Measurements from ENCODE around the gene GRIK3. TPM values are rescaled to one million over a fixed set of nuclear protein-coding genes. Genes with fewer than 3 reads are reported as not detected.

The GRIK3 gene
- polyA plus RNA-seq, 2 of the 4 experiments (the other 2 are of a cell fraction), result not detected

DNA sequence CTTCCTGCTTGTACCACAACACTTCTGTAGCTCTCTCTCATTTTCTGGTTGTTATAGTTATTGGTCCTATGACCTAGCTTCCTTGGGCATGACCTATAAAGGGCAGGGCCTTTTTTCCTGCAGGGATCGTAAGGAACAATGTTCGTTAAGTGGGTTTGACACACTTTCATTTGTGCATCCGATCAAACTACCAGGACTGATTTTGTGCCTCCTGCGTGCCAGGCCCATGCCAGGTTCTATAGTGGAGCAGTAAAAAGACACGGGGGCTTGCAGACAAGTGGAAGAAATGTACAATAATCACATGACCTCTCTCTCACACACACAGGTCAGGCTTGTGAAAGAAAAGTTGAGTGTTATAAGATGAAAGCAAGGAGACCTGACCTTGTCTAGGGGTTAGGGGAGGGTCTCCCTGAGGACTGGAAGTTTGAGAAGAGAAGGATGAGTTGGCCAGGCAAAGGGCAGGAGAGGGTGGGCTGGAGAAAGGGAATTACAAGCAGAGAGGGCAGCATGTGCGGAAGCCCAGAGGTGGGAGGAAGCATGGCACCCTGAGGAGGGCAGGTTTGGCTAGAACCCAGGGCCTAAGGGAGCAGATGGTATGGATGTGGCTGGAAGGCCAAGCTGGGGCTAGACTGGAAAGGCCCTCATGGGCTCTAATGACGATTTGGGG is 145.4 kb downstream of the GRIK3 start:
- ATAC-seq (no peak), FAIRE-seq (no peak), DNase-seq (ENCODE audit: low read depth in 1 of 2, low spot score in 1 of 2) (no peak)
- H3K4me2 ChIP-seq, result no peak overlapping the region
- CTCF ChIA-PET, result no interaction called here
- TF ChIP-seq FOSB (CRISPR knock-in tag; IDR thresholded peaks at IDR 0.05), result no peak
- H3K27ac ChIP-seq, result no peak overlapping the region
- no peak overlapping the region for H3K4me3 ChIP-seq
- H3K4me1 ChIP-seq, result no peaks in the 10 kb centered on the region
- 35% methylated on average over 7 of the region's 7 CpGs for WGBS (ENCODE audit: missing lambda C conversion rate)
- H3K9me3 ChIP-seq, result no peaks in the 10 kb centered on the region
- POLR2A ChIA-PET, result no interaction called here

DNA sequence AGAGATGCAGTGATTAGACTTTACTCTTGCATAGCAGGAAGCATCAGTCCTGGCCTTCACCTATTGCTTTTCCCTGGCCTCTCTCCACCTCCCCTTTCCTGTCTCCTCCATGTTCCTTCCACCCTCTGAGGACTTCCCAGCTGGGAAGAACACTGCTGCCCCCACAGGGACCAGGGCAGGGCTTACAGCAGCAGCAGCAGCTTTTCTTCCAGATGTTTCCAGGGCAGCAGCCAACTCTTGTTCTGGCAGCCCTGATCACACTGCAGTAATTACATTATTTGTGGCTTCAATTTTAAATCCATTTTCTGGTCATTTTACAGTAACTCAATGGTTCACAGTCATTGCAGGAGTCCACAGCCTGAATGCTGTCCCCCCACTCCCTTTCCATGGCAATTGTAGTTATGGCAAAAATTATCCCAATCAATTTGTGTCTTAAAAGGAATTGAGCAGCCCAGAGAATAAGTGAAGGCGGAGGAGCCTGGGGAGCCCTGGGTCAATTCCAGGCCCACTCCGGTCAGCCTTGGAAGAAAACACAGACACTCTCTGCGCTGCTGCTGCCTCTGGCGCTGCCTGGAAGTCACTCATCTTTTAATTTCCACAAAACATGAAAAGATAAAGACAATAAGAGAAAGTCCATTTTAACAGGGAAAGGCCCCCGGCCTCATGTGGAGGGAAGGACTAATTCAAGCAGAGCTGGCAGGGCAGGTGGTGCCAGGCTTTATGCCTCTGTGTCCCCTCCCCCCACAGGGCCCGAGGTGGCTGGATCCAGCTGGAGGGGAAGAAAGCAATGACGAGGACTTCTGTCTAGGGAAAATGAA is 148.6 kb downstream of the GRIK3 start:
- WGBS (ENCODE audit: missing lambda C conversion rate), result 7% methylated on average over 7 of the region's 7 CpGs
- no peak overlapping the region for H3K4me2 ChIP-seq
- DNase-seq (ENCODE audit: low read depth in 1 of 2, low spot score in 1 of 2), result no peak
- ChIA-PET POLR2A (no interaction called here), CTCF (no interaction called here)
- no peak overlapping the region for H3K4me3 ChIP-seq
- H3K27ac ChIP-seq, result no peak overlapping the region
- FAIRE-seq, result no peak
- no peak for TF ChIP-seq POLR2AphosphoS2 (conservative IDR thresholded peaks at IDR 0.05; ENCODE audit: low read length)
- no peak for TF ChIP-seq CBX8 (IDR thresholded peaks at IDR 0.05)
- no peaks in the 10 kb centered on the region for H3K4me1 ChIP-seq
- no peaks in the 10 kb centered on the region for H3K9me3 ChIP-seq
- no peak for ATAC-seq

DNA sequence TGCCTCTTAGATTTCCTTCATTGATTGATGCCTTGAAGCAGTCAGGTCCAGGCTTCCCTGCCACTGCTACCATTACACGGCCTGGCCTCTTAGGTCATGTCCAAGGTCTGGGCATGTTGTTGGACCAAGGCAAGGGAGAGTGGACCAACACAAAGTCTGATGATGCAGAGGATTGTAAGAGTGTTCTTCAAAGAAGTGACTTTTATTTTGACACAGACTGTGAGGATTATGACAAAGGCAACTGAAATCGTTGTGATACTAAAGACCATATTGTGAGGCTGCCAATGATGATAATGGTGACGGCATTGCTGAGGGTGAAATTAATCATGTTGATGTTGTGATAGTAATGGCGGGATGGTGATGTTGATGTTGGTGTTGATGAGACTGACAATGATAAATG is 149.5 kb downstream of the GRIK3 start:
- DNase-seq (ENCODE audit: low read depth in 1 of 2, low spot score in 1 of 2) (no peak), FAIRE-seq (no peak), ATAC-seq (no peak)
- WGBS (ENCODE audit: missing lambda C conversion rate), result 11% methylated on average over 4 of the region's 4 CpGs
- Histone ChIP-seq H3K27ac (no peak overlapping the region), H3K4me2 (no peak overlapping the region), H3K4me3 (no peak overlapping the region), H3K9me3 (no peaks in the 10 kb centered on the region), H3K4me1 (no peaks in the 10 kb centered on the region)
- ChIA-PET CTCF (no interaction called here), POLR2A (no interaction called here)
- TF ChIP-seq GATA3 (IDR thresholded peaks at IDR 0.05; ENCODE audit: borderline replicate concordance) (no peak), TP53 (CRISPR knock-in tag; IDR thresholded peaks at IDR 0.05) (no peak), TFCP2L1 (CRISPR knock-in tag; IDR thresholded peaks at IDR 0.05) (no peak), SREBF2 (IDR thresholded peaks at IDR 0.05) (no peak), RCOR1 (IDR thresholded peaks at IDR 0.05; ENCODE audit: low read depth, low read length) (no peak), FOSB (CRISPR knock-in tag; IDR thresholded peaks at IDR 0.05) (no peak), ZNF302 (CRISPR knock-in tag; IDR thresholded peaks at IDR 0.05) (no peak), FOSL2 (IDR thresholded peaks at IDR 0.05) (no peak), FOSL2 (CRISPR knock-in tag; IDR thresholded peaks at IDR 0.05) (no peak), MAFK (IDR thresholded peaks at IDR 0.05; ENCODE audit: partially characterized antibody) (no peak), JUN (IDR thresholded peaks at IDR 0.05) (no peak), ESRRA (IDR thresholded peaks at IDR 0.05; ENCODE audit: borderline replicate concordance, low read length) (no peak), CBX8 (IDR thresholded peaks at IDR 0.05) (no peak), JUNB (IDR thresholded peaks at IDR 0.05) (no peak), BHLHE40 (IDR thresholded peaks at IDR 0.05; ENCODE audit: low read depth, low read length) (no peak), MYC (IDR thresholded peaks at IDR 0.05; ENCODE audit: borderline replicate concordance, low read length) (no peak)
- TF ChIP-seq, protein P1, sequence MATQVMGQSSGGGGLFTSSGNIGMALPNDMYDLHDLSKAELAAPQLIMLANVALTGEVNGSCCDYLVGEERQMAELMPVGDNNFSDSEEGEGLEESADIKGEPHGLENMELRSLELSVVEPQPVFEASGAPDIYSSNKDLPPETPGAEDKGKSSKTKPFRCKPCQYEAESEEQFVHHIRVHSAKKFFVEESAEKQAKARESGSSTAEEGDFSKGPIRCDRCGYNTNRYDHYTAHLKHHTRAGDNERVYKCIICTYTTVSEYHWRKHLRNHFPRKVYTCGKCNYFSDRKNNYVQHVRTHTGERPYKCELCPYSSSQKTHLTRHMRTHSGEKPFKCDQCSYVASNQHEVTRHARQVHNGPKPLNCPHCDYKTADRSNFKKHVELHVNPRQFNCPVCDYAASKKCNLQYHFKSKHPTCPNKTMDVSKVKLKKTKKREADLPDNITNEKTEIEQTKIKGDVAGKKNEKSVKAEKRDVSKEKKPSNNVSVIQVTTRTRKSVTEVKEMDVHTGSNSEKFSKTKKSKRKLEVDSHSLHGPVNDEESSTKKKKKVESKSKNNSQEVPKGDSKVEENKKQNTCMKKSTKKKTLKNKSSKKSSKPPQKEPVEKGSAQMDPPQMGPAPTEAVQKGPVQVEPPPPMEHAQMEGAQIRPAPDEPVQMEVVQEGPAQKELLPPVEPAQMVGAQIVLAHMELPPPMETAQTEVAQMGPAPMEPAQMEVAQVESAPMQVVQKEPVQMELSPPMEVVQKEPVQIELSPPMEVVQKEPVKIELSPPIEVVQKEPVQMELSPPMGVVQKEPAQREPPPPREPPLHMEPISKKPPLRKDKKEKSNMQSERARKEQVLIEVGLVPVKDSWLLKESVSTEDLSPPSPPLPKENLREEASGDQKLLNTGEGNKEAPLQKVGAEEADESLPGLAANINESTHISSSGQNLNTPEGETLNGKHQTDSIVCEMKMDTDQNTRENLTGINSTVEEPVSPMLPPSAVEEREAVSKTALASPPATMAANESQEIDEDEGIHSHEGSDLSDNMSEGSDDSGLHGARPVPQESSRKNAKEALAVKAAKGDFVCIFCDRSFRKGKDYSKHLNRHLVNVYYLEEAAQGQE (IDR thresholded peaks at IDR 0.05), result no peak
- TF ChIP-seq, protein P2, sequence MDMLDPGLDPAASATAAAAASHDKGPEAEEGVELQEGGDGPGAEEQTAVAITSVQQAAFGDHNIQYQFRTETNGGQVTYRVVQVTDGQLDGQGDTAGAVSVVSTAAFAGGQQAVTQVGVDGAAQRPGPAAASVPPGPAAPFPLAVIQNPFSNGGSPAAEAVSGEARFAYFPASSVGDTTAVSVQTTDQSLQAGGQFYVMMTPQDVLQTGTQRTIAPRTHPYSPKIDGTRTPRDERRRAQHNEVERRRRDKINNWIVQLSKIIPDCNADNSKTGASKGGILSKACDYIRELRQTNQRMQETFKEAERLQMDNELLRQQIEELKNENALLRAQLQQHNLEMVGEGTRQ (IDR thresholded peaks at IDR 0.05), result no peak
- TF ChIP-seq, protein P3, sequence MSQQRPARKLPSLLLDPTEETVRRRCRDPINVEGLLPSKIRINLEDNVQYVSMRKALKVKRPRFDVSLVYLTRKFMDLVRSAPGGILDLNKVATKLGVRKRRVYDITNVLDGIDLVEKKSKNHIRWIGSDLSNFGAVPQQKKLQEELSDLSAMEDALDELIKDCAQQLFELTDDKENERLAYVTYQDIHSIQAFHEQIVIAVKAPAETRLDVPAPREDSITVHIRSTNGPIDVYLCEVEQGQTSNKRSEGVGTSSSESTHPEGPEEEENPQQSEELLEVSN (IDR thresholded peaks at IDR 0.05; ENCODE audit: borderline replicate concordance, low read depth), result no peak
